Neural progenitor cell (in vitro differentiated cells): ENCODE results near the gene GDPD5. TPM values are rescaled to one million over a fixed set of nuclear protein-coding genes. Genes with fewer than 3 reads are reported as not detected.
A peak's percentile ranks its signal among the peaks of the same experiment; 100 is the strongest.

Experiments
- DNase-seq: peaks from one replicate; pipeline ENCODE4 v3.0.0-alpha.2; 2016; ENCODE audit warnings: low spot score
- H2AFZ ChIP-seq: fragments of 200-600 bp; sonication (generic); replicated peaks from 2 replicates; pipeline ENCODE4 v1.6.1; 2016; ENCODE audit warnings: antibody characterized with exemption
- H3F3A ChIP-seq: fragments of 200-600 bp; sonication (generic); 2 replicates; pipeline ENCODE4 v1.6.1; 2016; ENCODE audit warnings: antibody characterized with exemption, low read depth
- H3K27ac ChIP-seq: fragments of 200-600 bp; sonication (generic); 2 replicates; pipeline ENCODE4 v1.5.1; 2016; ENCODE audit warnings: mild to moderate bottlenecking
- H3K27me3 ChIP-seq: fragments of 200-600 bp; sonication (generic); 2 replicates; pipeline ENCODE4 v1.6.1; 2016; ENCODE audit warnings: mild to moderate bottlenecking, moderate library complexity
- H3K36me3 ChIP-seq: fragments of 200-600 bp; sonication (generic); 2 replicates; pipeline ENCODE4 v1.5.1; 2016
- H3K4me1 ChIP-seq: fragments of 200-600 bp; sonication (generic); 2 replicates; pipeline ENCODE4 v1.6.1; 2016; ENCODE audit warnings: mixed run types
- H3K4me2 ChIP-seq: fragments of 200-600 bp; sonication (generic); 2 replicates; pipeline ENCODE4 v1.6.1; 2016
- H3K4me3 ChIP-seq: fragments of 200-600 bp; sonication (generic); 2 replicates; pipeline ENCODE4 v1.5.1; 2016
- H3K79me2 ChIP-seq: fragments of 200-600 bp; sonication (generic); 2 replicates; pipeline ENCODE4 v1.6.1; 2016; ENCODE audit warnings: low read depth
- H3K9ac ChIP-seq: fragments of 200-600 bp; sonication (generic); 2 replicates; pipeline ENCODE4 v1.6.1; 2016
- H3K9me3 ChIP-seq: fragments of 200-600 bp; sonication (generic); 2 replicates; pipeline ENCODE4 v1.5.1; 2016; ENCODE audit warnings: low read depth
- H4K20me1 ChIP-seq: fragments of 200-600 bp; sonication (generic); 2 replicates; pipeline ENCODE4 v1.6.1; 2016; ENCODE audit warnings: low read depth
- H3K27ac Mint-ChIP-seq: 3 replicates; pipeline ENCODE4 v1.8.0; 2021; ENCODE audit warnings: mixed read lengths
- H3K27me3 Mint-ChIP-seq: 2 replicates; pipeline ENCODE4 v1.8.0; 2022; ENCODE audit warnings: low read depth, mild to moderate bottlenecking, inconsistent platforms, moderate library complexity, mixed read lengths; ENCODE audit not compliant: insufficient read depth
- H3K36me3 Mint-ChIP-seq: 3 replicates; pipeline ENCODE4 v1.8.0; 2021; ENCODE audit warnings: mixed read lengths
- H3K4me1 Mint-ChIP-seq: 3 replicates; pipeline ENCODE4 v1.8.0; 2021; ENCODE audit warnings: mixed read lengths
- H3K4me3 Mint-ChIP-seq: 3 replicates; pipeline ENCODE4 v1.8.0; 2021; ENCODE audit warnings: mild to moderate bottlenecking, moderate library complexity, mixed read lengths
- H3K9me3 Mint-ChIP-seq: 3 replicates; pipeline ENCODE4 v1.8.0; 2020; ENCODE audit warnings: mixed read lengths
- EZH2 ChIP-seq: fragments of 200-600 bp; sonication (generic); IDR thresholded peaks from 2 replicates; pipeline ENCODE4 v1.6.1; 2017; ENCODE audit warnings: antibody characterized with exemption, mild to moderate bottlenecking, moderate library complexity
- EZH2phosphoT487 ChIP-seq: fragments of 200-600 bp; sonication (generic); IDR thresholded peaks from 2 replicates; pipeline ENCODE4 v1.6.1; 2017; ENCODE audit warnings: antibody characterized with exemption
- total RNA-seq: library from RNA; depleted of rRNA; stranded (reverse); fragments of >200 nt; gene quantifications from 2 replicates; pipeline ENCODE4 v1.2.3, GENCODE V29; 2015; ENCODE audit warnings: low replicate concordance
- TF ChIP-seq, protein P1 (sequence below): fragments of 200-600 bp; sonication (generic); IDR thresholded peaks from 2 replicates; pipeline ENCODE4 v1.5.1; 2017; ENCODE audit warnings: antibody characterized with exemption, mild to moderate bottlenecking

GDPD5 gene
- total RNA-seq, 1 donor from 2014 or later: 11.3 TPM

GRCh38 chr11:75536786-75537641, 11.3 kb upstream of the GDPD5 start:
- H3K4me1 Mint-ChIP-seq: peaks cover 33% of the 10 kb centered on the region
- Histone ChIP-seq H3K36me3 (no peaks in the 10 kb centered on the region), H3K4me1 (no peaks in the 10 kb centered on the region), H3K4me2 (no peak overlapping the region), H3K27ac (no peak overlapping the region), H2AFZ (no peak overlapping the region), H3K9me3 (no peaks in the 10 kb centered on the region), H3K79me2 (no peaks in the 10 kb centered on the region), H3F3A (no peaks in the 10 kb centered on the region), H4K20me1 (no peaks in the 10 kb centered on the region), H3K27me3 (no peaks in the 10 kb centered on the region), H3K4me3 (no peak overlapping the region), H3K9ac (no peak overlapping the region)
- no peak for TF ChIP-seq EZH2
- TF ChIP-seq, protein P1, sequence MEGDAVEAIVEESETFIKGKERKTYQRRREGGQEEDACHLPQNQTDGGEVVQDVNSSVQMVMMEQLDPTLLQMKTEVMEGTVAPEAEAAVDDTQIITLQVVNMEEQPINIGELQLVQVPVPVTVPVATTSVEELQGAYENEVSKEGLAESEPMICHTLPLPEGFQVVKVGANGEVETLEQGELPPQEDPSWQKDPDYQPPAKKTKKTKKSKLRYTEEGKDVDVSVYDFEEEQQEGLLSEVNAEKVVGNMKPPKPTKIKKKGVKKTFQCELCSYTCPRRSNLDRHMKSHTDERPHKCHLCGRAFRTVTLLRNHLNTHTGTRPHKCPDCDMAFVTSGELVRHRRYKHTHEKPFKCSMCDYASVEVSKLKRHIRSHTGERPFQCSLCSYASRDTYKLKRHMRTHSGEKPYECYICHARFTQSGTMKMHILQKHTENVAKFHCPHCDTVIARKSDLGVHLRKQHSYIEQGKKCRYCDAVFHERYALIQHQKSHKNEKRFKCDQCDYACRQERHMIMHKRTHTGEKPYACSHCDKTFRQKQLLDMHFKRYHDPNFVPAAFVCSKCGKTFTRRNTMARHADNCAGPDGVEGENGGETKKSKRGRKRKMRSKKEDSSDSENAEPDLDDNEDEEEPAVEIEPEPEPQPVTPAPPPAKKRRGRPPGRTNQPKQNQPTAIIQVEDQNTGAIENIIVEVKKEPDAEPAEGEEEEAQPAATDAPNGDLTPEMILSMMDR: no peak
- no peak for TF ChIP-seq EZH2phosphoT487
- peaks cover 5% of the 10 kb centered on the region for H3K27me3 Mint-ChIP-seq
- no peak for DNase-seq
- H3K9me3 Mint-ChIP-seq: no peaks in the 10 kb centered on the region
- peak overlapping the region; percentile 14 for H3K4me3 Mint-ChIP-seq
- no peak overlapping the region for H3K27ac Mint-ChIP-seq
- H3K36me3 Mint-ChIP-seq: no peaks in the 10 kb centered on the region

- Histone ChIP-seq H3K9ac (no peak overlapping the region), H3K9me3 (no peaks in the 10 kb centered on the region), H3K4me1 (no peaks in the 10 kb centered on the region), H3K27ac (no peak overlapping the region), H3K79me2 (no peaks in the 10 kb centered on the region), H3K4me2 (no peak overlapping the region), H2AFZ (no peak overlapping the region), H3F3A (no peaks in the 10 kb centered on the region), H3K36me3 (no peaks in the 10 kb centered on the region), H3K27me3 (no peaks in the 10 kb centered on the region), H4K20me1 (no peaks in the 10 kb centered on the region), H3K4me3 (no peak overlapping the region)
- peaks cover 7% of the 10 kb centered on the region for H3K27me3 Mint-ChIP-seq
- no peaks in the 10 kb centered on the region for H3K36me3 Mint-ChIP-seq
- DNase-seq: no peak
- H3K4me1 Mint-ChIP-seq: peaks cover 34% of the 10 kb centered on the region
- no peak for TF ChIP-seq EZH2
- H3K9me3 Mint-ChIP-seq: no peaks in the 10 kb centered on the region
- no peak overlapping the region for H3K4me3 Mint-ChIP-seq
- H3K27ac Mint-ChIP-seq: no peak overlapping the region
These were observed 9.3 kb upstream of the GDPD5 start for GRCh38 chr11:75535071-75535470.

DNA sequence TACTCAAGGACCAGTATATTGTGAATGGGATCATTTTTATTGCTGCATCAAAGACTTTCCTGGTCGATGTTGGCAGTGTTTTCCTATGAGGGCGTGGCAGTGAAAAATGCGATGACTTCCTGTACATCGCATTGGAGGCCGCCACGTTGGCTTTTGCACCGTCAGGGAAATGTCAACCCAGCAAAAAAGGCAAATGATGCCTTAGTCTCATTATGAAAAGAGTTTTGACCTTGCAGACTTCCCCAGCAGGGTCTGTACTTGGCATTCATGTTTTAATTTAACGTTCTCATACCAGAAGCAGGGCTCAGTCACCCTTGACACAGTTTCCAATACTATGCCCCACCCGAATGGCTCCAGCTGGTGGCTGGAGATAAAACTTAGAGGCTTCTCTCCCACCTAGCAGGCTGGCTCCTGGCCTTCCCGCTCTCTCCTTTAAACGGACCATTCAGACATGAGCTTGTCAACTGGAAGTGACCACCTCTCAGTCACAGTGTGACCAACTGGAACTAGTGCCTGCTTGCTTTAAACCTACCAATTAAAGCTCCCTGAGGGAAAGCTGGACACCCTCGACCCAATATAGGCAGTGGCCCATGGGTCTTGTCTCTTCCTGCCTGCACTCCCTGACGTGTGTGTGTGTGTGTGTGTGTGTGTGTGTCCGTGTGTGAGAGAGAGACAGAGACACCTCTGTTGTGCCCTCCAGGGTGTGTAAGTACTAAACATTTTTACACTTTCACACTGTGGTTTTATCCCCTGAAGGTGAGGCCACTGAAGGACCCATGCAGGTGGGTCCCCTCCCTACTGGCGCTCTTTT, 8.7 kb upstream of the GDPD5 start:
- no peak for DNase-seq
- Histone ChIP-seq H3F3A (no peaks in the 10 kb centered on the region), H3K4me3 (no peak overlapping the region), H3K4me1 (no peaks in the 10 kb centered on the region), H4K20me1 (no peaks in the 10 kb centered on the region), H3K27ac (no peak overlapping the region), H3K27me3 (no peaks in the 10 kb centered on the region), H2AFZ (no peak overlapping the region), H3K36me3 (no peaks in the 10 kb centered on the region), H3K4me2 (no peak overlapping the region), H3K9ac (no peak overlapping the region), H3K79me2 (no peaks in the 10 kb centered on the region), H3K9me3 (no peaks in the 10 kb centered on the region)
- no peaks in the 10 kb centered on the region for H3K9me3 Mint-ChIP-seq
- peaks cover 7% of the 10 kb centered on the region for H3K27me3 Mint-ChIP-seq
- no peak overlapping the region for H3K27ac Mint-ChIP-seq
- H3K4me3 Mint-ChIP-seq: no peak overlapping the region
- TF ChIP-seq, protein P1: no peak
- TF ChIP-seq EZH2phosphoT487 (no peak), EZH2 (no peak)
- no peaks in the 10 kb centered on the region for H3K36me3 Mint-ChIP-seq
- H3K4me1 Mint-ChIP-seq: peaks cover 29% of the 10 kb centered on the region
